HCT116 (cell line): ENCODE data around the gene TNRC18. TPM values are rescaled to one million over a fixed set of nuclear protein-coding genes. Genes with fewer than 3 reads are reported as not detected.

Source experiments
- ATAC-seq: fragments of 200-7000 bp; cut with Tn5 transposase; 2 replicates; pipeline ENCODE4 v1.9.1; 2020; ENCODE audit warnings: mild to moderate bottlenecking, moderate library complexity
- BruUV-seq: library from RNA; stranded (reverse); fragments of 400-500 nt; replicated peaks from 2 replicates; lab custom pipeline; 2021; lab: Mats Ljungman, UMichigan
- CTCF ChIA-PET: fragments of 300-600 bp; sonication (Branson Sonifier 250); formaldehyde crosslinking; loops from one replicate; lab custom pipeline; 2021; ENCODE audit warnings: antibody characterized with exemption; lab: Charles Lee
- POLR2A ChIA-PET: fragments of 300-600, 350-600 bp; sonication (Branson Sonifier 250); formaldehyde crosslinking; loops from one replicate; lab custom pipeline; 2021; ENCODE audit warnings: antibody characterized with exemption; lab: Charles Lee
- RAD21 ChIA-PET, 2 experiments: fragments of 300-600 bp; sonication (Branson Sonifier 250); formaldehyde crosslinking; loops; one replicate each; lab custom pipeline; 2023; ENCODE audit warnings: low total read pairs in 2 of 2; ENCODE audit not compliant: uncharacterized antibody in 2 of 2, unreplicated experiment in 2 of 2, low non-redundant PET in 1 of 2; lab: Charles Lee
- DNase-seq: peaks from one replicate; pipeline ENCODE4 v3.0.0-alpha.2; 2010; ENCODE audit warnings: low read depth, low spot score
- H2AFZ ChIP-seq: fragments of 200-600 bp; shearing (Covaris generic), sonication (generic); 2 replicates; pipeline ENCODE4 v1.6.1; 2017; ENCODE audit warnings: low read depth, mixed run types, mixed read lengths, antibody characterized with exemption, low read length; ENCODE audit not compliant: poor library complexity, severe bottlenecking
- H3K27ac ChIP-seq: 2 replicates; pipeline ENCODE4 v1.5.1; 2012; ENCODE audit warnings: low read depth, low read length
- H3K27me3 ChIP-seq: fragments of 200-600 bp; sonication (generic); 2 replicates; pipeline ENCODE4 v1.6.1; 2016; ENCODE audit warnings: mixed run types, low read length, mixed read lengths; ENCODE audit not compliant: insufficient read depth
- H3K36me3 ChIP-seq, 2 experiments: fragments of 200-500 bp in 1 of 2; fragments of 200-600 bp in 1 of 2; sonication (Bioruptor generic) in 1 of 2; sonication (generic) in 1 of 2; 2 replicates each; pipeline versions ENCODE4 v1.5.1 to v1.6.1; 2014 to 2016; ENCODE audit warnings: low read length in 2 of 2, inconsistent platforms in 1 of 2, mixed read lengths in 1 of 2, mixed run types in 1 of 2; ENCODE audit not compliant: insufficient read depth in 2 of 2, control insufficient read depth in 1 of 2
- H3K4me1 ChIP-seq, 2 experiments: fragments of 200-600 bp in 1 of 2; sonication (generic) in 1 of 2; 2 replicates each; pipeline versions ENCODE4 v1.5.1 to v1.6.1; 2012 to 2017; ENCODE audit warnings: low read length in 2 of 2, inconsistent platforms in 1 of 2, mild to moderate bottlenecking in 1 of 2, mixed read lengths in 1 of 2, mixed run types in 1 of 2, moderate library complexity in 1 of 2; ENCODE audit not compliant: insufficient read depth in 2 of 2, control insufficient read depth in 1 of 2
- H3K4me2 ChIP-seq: fragments of 200-600 bp; sonication (generic); 2 replicates; pipeline ENCODE4 v1.6.1; 2017; ENCODE audit warnings: mixed run types, low read length, mixed read lengths
- H3K4me3 ChIP-seq, 2 experiments: fragments of 200-600 bp in 1 of 2; sonication (generic) in 1 of 2; replicated peaks in 1 of 2; 2 replicates each; pipeline ENCODE4 v1.5.1; 2011 to 2016; ENCODE audit warnings: low read length in 2 of 2, control low read depth in 1 of 2, low read depth in 1 of 2, mild to moderate bottlenecking in 1 of 2, mixed read lengths in 1 of 2, mixed run types in 1 of 2
- H3K79me2 ChIP-seq: fragments of 200-600 bp; sonication (generic); 2 replicates; pipeline ENCODE4 v1.6.1; 2017; ENCODE audit warnings: mild to moderate bottlenecking, mixed run types, low read length, moderate library complexity, mixed read lengths; ENCODE audit not compliant: insufficient read depth
- H3K9ac ChIP-seq: fragments of 200-600 bp; sonication (generic); 2 replicates; pipeline ENCODE4 v1.6.1; 2016; ENCODE audit warnings: low read length, mixed read lengths
- H3K9me2 ChIP-seq: fragments of 200-600 bp; sonication (generic), shearing (Covaris generic); 2 replicates; pipeline ENCODE4 v1.6.1; 2017; ENCODE audit warnings: mixed run types, mild to moderate bottlenecking, moderate library complexity; ENCODE audit not compliant: insufficient read depth
- H3K9me3 ChIP-seq, 2 experiments: fragments of 200-500 bp in 1 of 2; fragments of 200-600 bp in 1 of 2; sonication (Bioruptor generic) in 1 of 2; sonication (generic) in 1 of 2; 2 replicates each; pipeline ENCODE4 v1.6.1; 2014 to 2017; ENCODE audit warnings: low read length in 2 of 2, mixed read lengths in 2 of 2, inconsistent platforms in 1 of 2, low read depth in 1 of 2, mild to moderate bottlenecking in 1 of 2, mixed run types in 1 of 2, moderate library complexity in 1 of 2; ENCODE audit not compliant: control insufficient read depth in 1 of 2, insufficient read depth in 1 of 2
- H4K20me1 ChIP-seq: fragments of 200-600 bp; sonication (generic), shearing (Covaris generic); 2 replicates; pipeline ENCODE4 v1.6.1; 2017; ENCODE audit warnings: mixed run types, mild to moderate bottlenecking, moderate library complexity; ENCODE audit not compliant: insufficient read depth
- CBX3 ChIP-seq: IDR thresholded peaks from 2 replicates; pipeline ENCODE4 v1.6.1; 2012; ENCODE audit warnings: low read depth
- ELF1 ChIP-seq: IDR thresholded peaks from 2 replicates; pipeline ENCODE4 v1.6.1; 2012; ENCODE audit warnings: low read depth, borderline replicate concordance
- EZH2 ChIP-seq: fragments of 200-600 bp; sonication (generic); IDR thresholded peaks from 2 replicates; pipeline ENCODE4 v1.6.1; 2017; ENCODE audit warnings: antibody characterized with exemption, mixed run types
- EZH2phosphoT487 ChIP-seq: fragments of 200-600 bp; IDR thresholded peaks from 2 replicates; pipeline ENCODE4 v1.6.1; 2018; ENCODE audit warnings: antibody characterized with exemption, borderline replicate concordance
- FOSL1 ChIP-seq: IDR thresholded peaks from 2 replicates; pipeline ENCODE4 v1.6.1; 2012; ENCODE audit warnings: low read depth
- JUND ChIP-seq: IDR thresholded peaks from 2 replicates; pipeline ENCODE4 v1.6.1; 2012
- POLR2A ChIP-seq: IDR thresholded peaks from 2 replicates; pipeline ENCODE4 v1.7.0; 2011; ENCODE audit warnings: borderline replicate concordance; ENCODE audit not compliant: insufficient read depth, insufficient read length; ENCODE audit errors: extremely low read depth
- POLR2AphosphoS5 ChIP-seq: IDR thresholded peaks from 2 replicates; pipeline ENCODE4 v1.6.1; 2011; ENCODE audit warnings: mild to moderate bottlenecking, low read depth, low read length, moderate library complexity
- RAD21 ChIP-seq: IDR thresholded peaks from 2 replicates; pipeline ENCODE4 v1.6.1; 2012; ENCODE audit warnings: low read depth, mild to moderate bottlenecking
- SIN3A ChIP-seq: IDR thresholded peaks from 2 replicates; pipeline ENCODE4 v1.6.1; 2012; ENCODE audit warnings: low read depth
- SP1 ChIP-seq: IDR thresholded peaks from 2 replicates; pipeline ENCODE4 v1.6.1; 2012; ENCODE audit warnings: low read depth
- TCF7L2 ChIP-seq: IDR thresholded peaks from 2 replicates; pipeline ENCODE4 v1.7.0; 2011; ENCODE audit warnings: borderline replicate concordance, inconsistent platforms; ENCODE audit not compliant: insufficient read depth, insufficient read length; ENCODE audit errors: extremely low read depth
- ZBTB33 ChIP-seq: IDR thresholded peaks from 2 replicates; pipeline ENCODE4 v1.6.1; 2011; ENCODE audit warnings: mild to moderate bottlenecking, low read length, moderate library complexity; ENCODE audit not compliant: insufficient replicate concordance; ENCODE audit errors: extremely low read depth
- ZNF274 ChIP-seq: fragments of 200-500 bp; sonication (Bioruptor generic); IDR thresholded peaks from 2 replicates; pipeline ENCODE4 v1.6.1; 2014; ENCODE audit warnings: mild to moderate bottlenecking, low read depth, low read length, inconsistent platforms
- intact Hi-C: fragments of 100-400 bp; cut with micrococcal nuclease; formaldehyde crosslinking; loops from 2 replicates; pipeline ENCODE4 v1.10.0; 2022
- total RNA-seq: library from RNA; stranded (reverse); gene quantifications from one replicate; pipeline ENCODE4 v1.2.1, GENCODE V29; 2021; ENCODE audit not compliant: unreplicated experiment
- TF ChIP-seq, protein P1 (sequence below): IDR thresholded peaks from 2 replicates; pipeline ENCODE4 v1.6.1; 2012
- TF ChIP-seq, protein P2 (sequence below): IDR thresholded peaks from 2 replicates; pipeline ENCODE4 v1.6.1; 2012
- TF ChIP-seq, protein P3 (sequence below), 3 experiments: fragments of 200-600 bp in 1 of 3; sonication (generic) in 1 of 3; IDR thresholded peaks in 2 of 3; conservative IDR thresholded peaks in 1 of 3; 2 replicates each; pipeline ENCODE4 v1.5.1; 2012 to 2017; ENCODE audit warnings: low read depth in 2 of 3, low read length in 2 of 3, antibody characterized with exemption in 1 of 3, borderline replicate concordance in 1 of 3, control low read depth in 1 of 3, mild to moderate bottlenecking in 1 of 3, mixed read lengths in 1 of 3, mixed run types in 1 of 3, moderate library complexity in 1 of 3; ENCODE audit not compliant: insufficient read depth in 1 of 3

Gene TNRC18
- total RNA-seq, 1 experiment from 2014 or later: 101 TPM

DNA sequence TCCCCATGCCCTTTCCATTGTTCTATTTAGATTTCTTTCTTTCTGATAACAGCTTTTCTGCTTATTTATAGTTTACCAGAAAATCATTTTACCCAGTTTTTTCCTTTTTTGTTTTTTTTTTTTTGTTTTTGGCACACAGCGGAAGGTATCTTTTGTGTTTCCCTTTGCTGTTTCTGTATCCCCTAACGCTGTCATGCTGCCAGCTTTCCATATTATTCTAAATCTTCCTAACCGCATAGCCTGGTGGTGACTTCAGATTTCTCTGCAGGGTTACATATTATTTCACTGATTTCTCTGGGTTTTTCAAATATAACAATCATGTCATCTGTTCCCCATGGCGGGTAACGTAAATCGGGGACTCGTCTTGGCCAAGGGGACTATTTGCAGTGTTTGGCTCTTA, 144.9 kb downstream of the TNRC18 start:
- ChIA-PET POLR2A (no interaction called here), RAD21 (no interaction called here), CTCF (interaction anchor here (0.6 kb wide), 1 partner anchor 39 kb away, joined by 4 read pairs; no protein-coding TSS in a partner anchor)
- no peaks in the 10 kb centered on the region for H3K9me2 ChIP-seq
- no peaks in the 10 kb centered on the region for H4K20me1 ChIP-seq
- TF ChIP-seq TCF7L2: no peak
- no peak for TF ChIP-seq EZH2phosphoT487
- TF ChIP-seq, protein P1, sequence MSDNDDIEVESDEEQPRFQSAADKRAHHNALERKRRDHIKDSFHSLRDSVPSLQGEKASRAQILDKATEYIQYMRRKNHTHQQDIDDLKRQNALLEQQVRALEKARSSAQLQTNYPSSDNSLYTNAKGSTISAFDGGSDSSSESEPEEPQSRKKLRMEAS: no peak
- no peak for TF ChIP-seq FOSL1
- TF ChIP-seq POLR2A: no peak
- TF ChIP-seq ZBTB33: no peak
- TF ChIP-seq JUND: no peak
- no peak for TF ChIP-seq ZNF274
- no peak for TF ChIP-seq ELF1
- TF ChIP-seq, protein P2, sequence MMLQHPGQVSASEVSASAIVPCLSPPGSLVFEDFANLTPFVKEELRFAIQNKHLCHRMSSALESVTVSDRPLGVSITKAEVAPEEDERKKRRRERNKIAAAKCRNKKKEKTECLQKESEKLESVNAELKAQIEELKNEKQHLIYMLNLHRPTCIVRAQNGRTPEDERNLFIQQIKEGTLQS: no peak
- TF ChIP-seq SP1: no peak
- no peak for TF ChIP-seq SIN3A
- no peak for TF ChIP-seq RAD21
- TF ChIP-seq EZH2: no peak
- TF ChIP-seq CBX3: no peak
- TF ChIP-seq, protein P3, sequence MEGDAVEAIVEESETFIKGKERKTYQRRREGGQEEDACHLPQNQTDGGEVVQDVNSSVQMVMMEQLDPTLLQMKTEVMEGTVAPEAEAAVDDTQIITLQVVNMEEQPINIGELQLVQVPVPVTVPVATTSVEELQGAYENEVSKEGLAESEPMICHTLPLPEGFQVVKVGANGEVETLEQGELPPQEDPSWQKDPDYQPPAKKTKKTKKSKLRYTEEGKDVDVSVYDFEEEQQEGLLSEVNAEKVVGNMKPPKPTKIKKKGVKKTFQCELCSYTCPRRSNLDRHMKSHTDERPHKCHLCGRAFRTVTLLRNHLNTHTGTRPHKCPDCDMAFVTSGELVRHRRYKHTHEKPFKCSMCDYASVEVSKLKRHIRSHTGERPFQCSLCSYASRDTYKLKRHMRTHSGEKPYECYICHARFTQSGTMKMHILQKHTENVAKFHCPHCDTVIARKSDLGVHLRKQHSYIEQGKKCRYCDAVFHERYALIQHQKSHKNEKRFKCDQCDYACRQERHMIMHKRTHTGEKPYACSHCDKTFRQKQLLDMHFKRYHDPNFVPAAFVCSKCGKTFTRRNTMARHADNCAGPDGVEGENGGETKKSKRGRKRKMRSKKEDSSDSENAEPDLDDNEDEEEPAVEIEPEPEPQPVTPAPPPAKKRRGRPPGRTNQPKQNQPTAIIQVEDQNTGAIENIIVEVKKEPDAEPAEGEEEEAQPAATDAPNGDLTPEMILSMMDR (IDR thresholded peaks at IDR 0.05 in 2 of 3, conservative IDR thresholded peaks at IDR 0.05 in 1 of 3; ENCODE audit: borderline replicate concordance in 1 of 3, insufficient read depth in 1 of 3, low read depth in 2 of 3, low read length in 2 of 3): no peak
- TF ChIP-seq POLR2AphosphoS5: no peak
- H3K36me3 ChIP-seq: no peaks in the 10 kb centered on the region
- no peak overlapping the region for H2AFZ ChIP-seq
- no peaks in the 10 kb centered on the region for H3K79me2 ChIP-seq
- H3K27me3 ChIP-seq: no peaks in the 10 kb centered on the region
- no peak overlapping the region for H3K4me3 ChIP-seq
- no peak for ATAC-seq
- BruUV-seq: no TSS peak
- peaks cover 3 to 10% of the 10 kb centered on the region in 2 experiments; a peak in 3 of 4 replicates for H3K4me1 ChIP-seq
- intact Hi-C loops: no loop called here
- H3K9me3 ChIP-seq: no peaks in the 10 kb centered on the region
- no peak overlapping the region for H3K4me2 ChIP-seq
- no peak overlapping the region for H3K9ac ChIP-seq
- H3K27ac ChIP-seq: no peak overlapping the region
- no peak for DNase-seq
